ENCODE data around the gene NAT14. TPM values are rescaled to one million over a fixed set of nuclear protein-coding genes. Genes with fewer than 3 reads are reported as not detected.

NAT14 gene
- total RNA-seq, 4 donors from 2014 or later = 0.40 to 2.5 (median 1.1) TPM

DNA sequence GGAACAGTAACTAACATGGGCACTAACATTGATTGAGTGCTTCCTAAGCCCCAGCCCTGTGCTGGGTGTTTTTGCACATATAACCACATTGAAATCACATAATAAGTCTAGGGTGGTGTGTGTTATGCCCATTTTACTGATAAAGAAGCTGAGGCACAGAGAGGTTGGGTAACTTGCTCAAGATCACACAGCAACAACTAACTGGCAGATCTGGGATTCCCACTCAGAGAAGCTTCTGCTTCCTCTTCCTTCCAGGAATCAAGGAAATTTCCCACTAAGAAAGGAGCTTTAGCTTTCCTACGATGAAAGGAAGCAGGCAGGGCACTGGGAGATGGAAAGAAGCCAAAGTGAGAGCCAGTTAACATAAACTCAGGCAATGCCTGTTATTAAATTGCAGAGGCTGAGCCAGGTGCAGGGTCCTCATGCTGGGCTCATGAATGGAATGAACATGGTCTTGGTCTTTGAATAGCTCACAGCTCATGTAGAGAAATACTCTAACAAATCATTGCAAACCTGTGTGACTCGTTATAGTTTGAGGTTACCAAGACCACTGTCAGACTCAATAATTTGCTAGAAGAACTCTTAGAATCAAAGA, 13.4 kb downstream of the NAT14 start:
- no peaks in the 10 kb centered on the region for H3K9me3 ChIP-seq
- no peak for DNase-seq
- H3K4me3 ChIP-seq = no peak overlapping the region
- TF ChIP-seq, protein P1, sequence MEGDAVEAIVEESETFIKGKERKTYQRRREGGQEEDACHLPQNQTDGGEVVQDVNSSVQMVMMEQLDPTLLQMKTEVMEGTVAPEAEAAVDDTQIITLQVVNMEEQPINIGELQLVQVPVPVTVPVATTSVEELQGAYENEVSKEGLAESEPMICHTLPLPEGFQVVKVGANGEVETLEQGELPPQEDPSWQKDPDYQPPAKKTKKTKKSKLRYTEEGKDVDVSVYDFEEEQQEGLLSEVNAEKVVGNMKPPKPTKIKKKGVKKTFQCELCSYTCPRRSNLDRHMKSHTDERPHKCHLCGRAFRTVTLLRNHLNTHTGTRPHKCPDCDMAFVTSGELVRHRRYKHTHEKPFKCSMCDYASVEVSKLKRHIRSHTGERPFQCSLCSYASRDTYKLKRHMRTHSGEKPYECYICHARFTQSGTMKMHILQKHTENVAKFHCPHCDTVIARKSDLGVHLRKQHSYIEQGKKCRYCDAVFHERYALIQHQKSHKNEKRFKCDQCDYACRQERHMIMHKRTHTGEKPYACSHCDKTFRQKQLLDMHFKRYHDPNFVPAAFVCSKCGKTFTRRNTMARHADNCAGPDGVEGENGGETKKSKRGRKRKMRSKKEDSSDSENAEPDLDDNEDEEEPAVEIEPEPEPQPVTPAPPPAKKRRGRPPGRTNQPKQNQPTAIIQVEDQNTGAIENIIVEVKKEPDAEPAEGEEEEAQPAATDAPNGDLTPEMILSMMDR (IDR thresholded peaks at IDR 0.05 in 4 of 5, conservative IDR thresholded peaks at IDR 0.05 in 1 of 5) = no peak
- TF ChIP-seq POLR2A (IDR thresholded peaks at IDR 0.05) = no peak
- in situ Hi-C loops (cut with MboI; ENCODE audit: low sequenced_read_pairs in 4 of 4) = no loop called here
- no peak for ATAC-seq
- no peaks in the 10 kb centered on the region for H3K36me3 ChIP-seq
- no peaks in the 10 kb centered on the region for H3K27me3 ChIP-seq
- no peaks in the 10 kb centered on the region for H3K4me1 ChIP-seq
- no peak overlapping the region for H3K27ac ChIP-seq
- intact Hi-C loops (cut with DNase I; ENCODE audit: low total_unique reads) = no loop called here

DNA sequence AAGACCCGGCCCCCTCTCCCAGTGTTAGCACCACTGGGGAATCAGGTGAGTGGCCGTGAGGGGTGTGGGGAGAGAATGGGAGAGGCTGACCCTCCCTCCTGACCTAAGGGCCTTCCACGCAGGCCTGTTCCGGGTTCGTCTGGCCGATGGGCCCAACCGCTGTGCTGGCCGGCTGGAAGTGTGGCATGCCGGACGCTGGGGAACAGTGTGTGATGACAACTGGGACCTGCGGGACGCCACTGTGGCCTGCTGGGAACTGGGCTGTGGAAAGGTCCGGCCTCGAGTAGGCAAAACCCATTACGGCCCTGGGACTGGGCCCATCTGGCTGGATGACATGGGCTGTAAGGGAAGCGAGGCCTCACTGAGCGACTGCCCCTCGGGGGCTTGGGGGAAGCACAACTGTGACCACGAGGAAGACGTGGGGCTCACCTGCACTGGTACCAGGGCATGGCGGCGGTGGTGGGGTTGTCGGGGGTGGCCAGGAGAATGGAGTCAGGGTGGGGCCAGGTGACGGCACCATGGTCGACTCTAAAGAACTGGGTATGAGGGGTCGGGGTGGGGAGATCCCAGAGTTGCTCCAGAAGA, 15.5 kb downstream of the NAT14 start:
- H3K27me3 ChIP-seq = peaks cover 0 to 12% (median 9%) of the 10 kb centered on the region in 3 donors
- TF ChIP-seq, protein P1 (IDR thresholded peaks at IDR 0.05 in 4 of 5, conservative IDR thresholded peaks at IDR 0.05 in 1 of 5) = no peak
- H3K9me3 ChIP-seq = no peaks in the 10 kb centered on the region
- in situ Hi-C loops (cut with MboI; ENCODE audit: low sequenced_read_pairs in 4 of 4) = loop anchor here in 1 of 4 donors (10.0 kb wide), 1 partner anchor 356 kb away; the partner anchor contains the start of gene TNNT1
- intact Hi-C loops (cut with DNase I; ENCODE audit: low total_unique reads) = no loop called here
- no peak for ATAC-seq
- H3K27ac ChIP-seq = no peak overlapping the region
- no peaks in the 10 kb centered on the region for H3K4me1 ChIP-seq
- H3K4me3 ChIP-seq = no peak overlapping the region
- H3K36me3 ChIP-seq = no peaks in the 10 kb centered on the region
- no peak for DNase-seq

DNA sequence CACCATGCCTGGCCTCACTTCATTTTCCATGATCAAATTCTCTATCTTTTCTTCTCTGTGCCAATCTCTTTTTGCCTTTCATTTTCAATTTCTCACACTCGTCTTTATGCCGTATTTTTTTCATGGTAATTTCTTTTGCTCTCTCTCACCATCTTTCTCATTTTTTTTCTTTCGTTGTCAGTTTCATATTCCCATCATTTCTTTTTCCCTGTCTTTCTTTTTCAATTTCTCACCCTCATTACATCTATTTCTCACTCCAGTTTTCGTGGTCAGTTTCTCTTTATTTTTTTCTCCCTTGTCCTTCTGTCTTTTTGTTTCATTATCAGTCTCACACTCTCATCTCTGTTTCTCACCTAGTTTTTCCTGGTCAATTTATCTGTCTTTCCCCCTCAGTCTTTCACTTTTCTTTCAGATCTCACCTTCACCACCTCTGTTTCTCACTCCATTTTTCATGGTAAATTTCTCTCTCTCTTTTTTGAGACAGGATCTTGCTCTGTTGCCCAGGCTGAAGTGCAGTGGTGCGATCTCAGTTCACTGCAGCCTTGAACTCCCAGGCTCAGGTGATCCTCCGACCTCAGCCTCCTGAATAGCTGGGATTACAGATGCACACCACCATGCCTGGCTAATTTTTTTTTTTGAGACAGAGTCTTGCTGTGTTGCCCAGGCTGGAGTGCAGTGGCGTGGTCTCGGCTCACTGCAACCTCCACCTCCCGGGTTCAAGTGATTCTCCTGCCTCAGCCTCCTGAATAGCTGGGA, 17.4 kb downstream of the NAT14 start:
- intact Hi-C loops (cut with DNase I; ENCODE audit: low total_unique reads) (no loop called here), in situ Hi-C loops (cut with MboI; ENCODE audit: low sequenced_read_pairs in 4 of 4) (loop anchor here in 1 of 4 donors (10.0 kb wide), 1 partner anchor 358 kb away; the partner anchor contains the start of gene TNNT1)

DNA sequence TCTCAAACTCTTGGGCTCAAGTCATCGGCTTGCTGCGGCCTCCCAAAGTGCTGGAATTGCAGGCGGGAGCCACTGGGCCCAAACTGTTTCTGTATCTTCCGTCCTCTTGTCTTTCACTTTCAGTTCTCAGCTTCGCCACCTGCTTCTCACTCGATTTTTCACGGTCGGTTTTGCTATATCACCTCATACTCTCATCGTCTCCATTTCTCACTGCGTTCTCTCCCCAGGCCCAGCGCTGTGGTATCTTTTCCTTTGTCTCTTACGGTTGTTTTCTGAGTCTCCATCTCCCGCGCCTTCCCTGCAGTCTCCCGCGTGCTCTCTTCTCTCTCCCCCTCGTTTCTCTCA, 18.1 kb downstream of the NAT14 start:
- Histone ChIP-seq H3K27ac (no peak overlapping the region), H3K9me3 (no peaks in the 10 kb centered on the region), H3K36me3 (no peaks in the 10 kb centered on the region), H3K27me3 (peaks cover 0 to 16% (median 14%) of the 10 kb centered on the region in 3 donors), H3K4me3 (peak overlapping the region in 1 of 4 donors; percentile 55), H3K4me1 (no peaks in the 10 kb centered on the region)
- DNase-seq = no peak
- intact Hi-C loops (cut with DNase I; ENCODE audit: low total_unique reads) (no loop called here), in situ Hi-C loops (cut with MboI; ENCODE audit: low sequenced_read_pairs in 4 of 4) (loop anchor here in 1 of 4 donors (10.0 kb wide), 1 partner anchor 358 kb away; the partner anchor contains the start of gene TNNT1)
- ATAC-seq = no peak
- TF ChIP-seq, protein P1 (IDR thresholded peaks at IDR 0.05 in 4 of 5, conservative IDR thresholded peaks at IDR 0.05 in 1 of 5) = no peak
- TF ChIP-seq POLR2A (IDR thresholded peaks at IDR 0.05) = no peak

More for the DNA sequence above, 17.4 kb downstream of the NAT14 start:
- ATAC-seq (no peak), DNase-seq (no peak)
- TF ChIP-seq, protein P1 (IDR thresholded peaks at IDR 0.05 in 4 of 5, conservative IDR thresholded peaks at IDR 0.05 in 1 of 5) = no peak
- no peak for TF ChIP-seq POLR2A (IDR thresholded peaks at IDR 0.05)
- H3K36me3 ChIP-seq = no peaks in the 10 kb centered on the region
- H3K4me1 ChIP-seq = no peaks in the 10 kb centered on the region
- no peak overlapping the region for H3K27ac ChIP-seq
- H3K4me3 ChIP-seq = no peak overlapping the region
- H3K27me3 ChIP-seq = peaks cover 0 to 16% (median 14%) of the 10 kb centered on the region in 3 donors
- no peaks in the 10 kb centered on the region for H3K9me3 ChIP-seq
